ENCODE measurements around the gene PPP4R3B.

DNA sequence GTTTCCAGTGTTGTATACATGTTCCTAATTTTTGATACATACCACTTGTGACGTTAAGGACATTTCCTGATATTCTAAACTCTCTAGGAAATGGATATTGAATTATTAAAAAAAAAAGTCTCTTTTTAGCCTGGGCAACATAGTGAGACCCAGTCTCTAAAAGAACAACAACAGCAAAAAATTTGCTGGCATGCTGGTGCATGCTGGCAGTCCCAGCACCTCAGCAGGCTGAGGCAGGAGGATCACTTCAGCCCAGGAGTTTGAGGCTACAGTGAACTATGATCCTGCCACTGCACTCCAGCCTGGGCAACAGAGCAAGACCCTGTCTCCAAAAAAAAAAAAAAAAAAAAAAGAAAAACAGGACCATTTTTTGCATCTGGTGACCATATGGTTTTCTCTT, 10.5 kb upstream of the PPP4R3B start:
- no peak for TF ChIP-seq POLR2A (IDR thresholded peaks at IDR 0.05)
- TF ChIP-seq, protein P1, sequence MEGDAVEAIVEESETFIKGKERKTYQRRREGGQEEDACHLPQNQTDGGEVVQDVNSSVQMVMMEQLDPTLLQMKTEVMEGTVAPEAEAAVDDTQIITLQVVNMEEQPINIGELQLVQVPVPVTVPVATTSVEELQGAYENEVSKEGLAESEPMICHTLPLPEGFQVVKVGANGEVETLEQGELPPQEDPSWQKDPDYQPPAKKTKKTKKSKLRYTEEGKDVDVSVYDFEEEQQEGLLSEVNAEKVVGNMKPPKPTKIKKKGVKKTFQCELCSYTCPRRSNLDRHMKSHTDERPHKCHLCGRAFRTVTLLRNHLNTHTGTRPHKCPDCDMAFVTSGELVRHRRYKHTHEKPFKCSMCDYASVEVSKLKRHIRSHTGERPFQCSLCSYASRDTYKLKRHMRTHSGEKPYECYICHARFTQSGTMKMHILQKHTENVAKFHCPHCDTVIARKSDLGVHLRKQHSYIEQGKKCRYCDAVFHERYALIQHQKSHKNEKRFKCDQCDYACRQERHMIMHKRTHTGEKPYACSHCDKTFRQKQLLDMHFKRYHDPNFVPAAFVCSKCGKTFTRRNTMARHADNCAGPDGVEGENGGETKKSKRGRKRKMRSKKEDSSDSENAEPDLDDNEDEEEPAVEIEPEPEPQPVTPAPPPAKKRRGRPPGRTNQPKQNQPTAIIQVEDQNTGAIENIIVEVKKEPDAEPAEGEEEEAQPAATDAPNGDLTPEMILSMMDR (IDR thresholded peaks at IDR 0.05): no peak

Data from breast epithelium (tissue), 3 donors.